GM12875 (cell line): ENCODE data around the gene USP3.

Source experiments
- H3K4me3 ChIP-seq: one replicate; pipeline ENCODE4 v1.5.1; 2011; ENCODE audit warnings: low read depth, low read length, control low read depth
- TF ChIP-seq, protein P1 (sequence below): IDR thresholded peaks from 2 replicates; pipeline ENCODE4 v1.5.1; 2011; ENCODE audit warnings: low read depth, mild to moderate bottlenecking, control low read depth, inconsistent platforms, low read length, moderate library complexity, borderline replicate concordance; ENCODE audit not compliant: insufficient read depth

The USP3 gene

DNA sequence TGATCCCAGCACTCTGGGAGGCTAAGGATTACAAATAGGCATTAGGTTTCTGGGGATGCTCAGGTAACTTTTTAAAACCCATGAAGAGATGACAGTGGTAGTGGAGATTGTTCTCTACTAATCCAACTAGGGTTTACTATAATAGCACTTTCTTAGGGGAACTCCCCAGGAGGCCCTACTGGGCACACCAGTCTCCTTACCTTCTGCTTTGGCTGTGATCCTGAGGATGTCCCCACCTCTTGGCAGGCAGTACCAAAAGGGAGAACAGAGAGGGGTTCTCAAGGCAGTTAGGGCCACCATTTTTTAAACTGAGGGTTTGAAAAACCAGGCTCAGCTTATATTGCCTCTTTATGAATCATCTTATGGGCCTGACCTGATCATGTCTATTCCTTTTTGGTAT is 77.8 kb downstream of the USP3 start:
- TF ChIP-seq, protein P1, sequence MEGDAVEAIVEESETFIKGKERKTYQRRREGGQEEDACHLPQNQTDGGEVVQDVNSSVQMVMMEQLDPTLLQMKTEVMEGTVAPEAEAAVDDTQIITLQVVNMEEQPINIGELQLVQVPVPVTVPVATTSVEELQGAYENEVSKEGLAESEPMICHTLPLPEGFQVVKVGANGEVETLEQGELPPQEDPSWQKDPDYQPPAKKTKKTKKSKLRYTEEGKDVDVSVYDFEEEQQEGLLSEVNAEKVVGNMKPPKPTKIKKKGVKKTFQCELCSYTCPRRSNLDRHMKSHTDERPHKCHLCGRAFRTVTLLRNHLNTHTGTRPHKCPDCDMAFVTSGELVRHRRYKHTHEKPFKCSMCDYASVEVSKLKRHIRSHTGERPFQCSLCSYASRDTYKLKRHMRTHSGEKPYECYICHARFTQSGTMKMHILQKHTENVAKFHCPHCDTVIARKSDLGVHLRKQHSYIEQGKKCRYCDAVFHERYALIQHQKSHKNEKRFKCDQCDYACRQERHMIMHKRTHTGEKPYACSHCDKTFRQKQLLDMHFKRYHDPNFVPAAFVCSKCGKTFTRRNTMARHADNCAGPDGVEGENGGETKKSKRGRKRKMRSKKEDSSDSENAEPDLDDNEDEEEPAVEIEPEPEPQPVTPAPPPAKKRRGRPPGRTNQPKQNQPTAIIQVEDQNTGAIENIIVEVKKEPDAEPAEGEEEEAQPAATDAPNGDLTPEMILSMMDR = no peak
- no peak overlapping the region for H3K4me3 ChIP-seq

DNA sequence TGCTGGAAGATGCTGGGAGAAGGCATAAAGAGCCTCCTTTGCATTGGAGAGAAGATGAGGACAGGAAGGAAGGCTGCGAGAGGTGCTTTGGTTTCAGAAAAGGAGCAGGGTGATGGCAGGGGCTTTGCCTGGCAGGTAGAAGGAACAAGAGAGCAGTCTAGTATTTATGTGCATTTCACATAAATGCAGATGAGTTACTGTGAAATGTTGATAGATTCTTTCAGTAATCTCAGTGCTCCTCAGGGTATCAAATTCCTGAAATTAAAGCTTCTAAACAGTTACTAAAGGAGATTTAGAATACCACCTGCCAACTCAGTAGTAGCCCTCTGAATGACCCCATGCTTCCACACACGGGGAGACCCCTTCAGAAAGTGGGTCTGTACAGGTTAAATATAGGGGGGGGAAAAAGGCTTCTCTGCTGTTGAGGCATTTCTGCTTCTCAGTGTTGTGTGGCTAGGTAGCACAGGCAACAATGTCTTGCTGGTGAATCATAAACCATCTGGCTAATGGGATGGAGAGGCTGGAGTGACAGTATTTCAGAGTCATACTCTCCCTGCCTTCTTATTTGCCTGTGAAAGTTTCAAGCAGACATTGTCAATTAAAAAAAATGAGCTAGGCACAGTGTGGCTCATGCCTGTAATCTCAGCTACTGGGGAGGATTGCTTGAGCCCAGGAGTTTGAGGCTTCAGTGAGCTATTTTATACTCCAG is 78.5 kb downstream of the USP3 start:
- TF ChIP-seq, protein P1 = no peak
- no peak overlapping the region for H3K4me3 ChIP-seq

DNA sequence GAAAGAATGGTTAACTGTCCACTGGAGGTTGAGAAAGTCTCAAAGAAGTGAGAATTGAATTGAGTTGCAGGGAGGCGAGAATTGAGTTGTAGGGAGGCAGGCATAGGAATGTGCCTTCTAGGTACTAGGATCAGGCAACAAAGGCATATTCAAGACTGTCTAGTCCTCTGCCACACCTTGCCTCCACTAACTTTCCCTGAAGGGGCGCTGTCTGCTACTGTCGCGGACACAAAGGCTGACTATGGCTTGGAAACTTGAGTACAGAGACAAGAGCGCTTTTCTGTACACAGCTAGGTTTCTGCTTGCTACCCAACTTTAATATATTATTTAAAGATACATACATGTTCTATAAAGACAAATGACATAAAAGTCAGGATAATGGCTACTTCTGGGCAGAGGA is 82.4 kb downstream of the USP3 start:
- TF ChIP-seq, protein P1 = no peak
- no peak overlapping the region for H3K4me3 ChIP-seq

DNA sequence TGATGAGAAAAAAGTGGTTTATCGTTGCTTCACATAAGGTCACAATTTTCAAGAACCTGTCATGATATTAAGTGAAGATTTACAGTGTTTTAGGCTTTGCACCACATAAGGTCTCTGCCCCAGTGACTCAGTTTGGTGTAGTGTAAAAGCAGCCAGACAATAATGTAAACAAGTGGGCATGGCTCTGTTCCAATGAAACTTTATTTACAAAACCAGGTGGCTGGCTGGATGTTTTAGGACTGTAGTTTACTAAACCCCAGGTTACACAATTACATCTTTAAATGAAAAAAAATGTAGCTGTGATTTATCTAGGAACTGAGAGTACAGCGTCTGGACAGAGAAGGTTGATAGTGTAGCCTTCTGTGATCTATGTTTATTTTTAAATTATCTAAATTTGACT is 83.1 kb downstream of the USP3 start:
- H3K4me3 ChIP-seq = no peak overlapping the region
- TF ChIP-seq, protein P1 = no peak

DNA sequence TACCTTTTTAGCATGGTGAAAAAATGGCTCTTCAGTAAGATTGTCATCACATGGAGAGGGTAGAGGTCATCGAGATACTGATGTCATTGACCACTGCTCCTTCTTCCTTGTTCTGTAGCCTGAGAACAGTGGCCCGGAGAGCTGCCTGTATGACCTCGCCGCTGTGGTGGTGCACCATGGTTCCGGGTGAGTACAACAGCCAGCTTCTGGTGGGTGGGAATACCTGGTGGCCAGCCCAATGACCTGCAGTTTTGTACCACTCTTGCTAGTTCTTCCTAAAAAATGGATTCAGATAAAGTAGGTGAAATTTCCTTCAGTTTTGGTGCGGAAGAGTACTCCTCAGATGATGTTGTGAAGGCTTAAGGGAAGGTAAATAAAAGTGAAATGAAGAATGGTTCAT is 84.4 kb downstream of the USP3 start:
- no peak overlapping the region for H3K4me3 ChIP-seq
- TF ChIP-seq, protein P1 = no peak

DNA sequence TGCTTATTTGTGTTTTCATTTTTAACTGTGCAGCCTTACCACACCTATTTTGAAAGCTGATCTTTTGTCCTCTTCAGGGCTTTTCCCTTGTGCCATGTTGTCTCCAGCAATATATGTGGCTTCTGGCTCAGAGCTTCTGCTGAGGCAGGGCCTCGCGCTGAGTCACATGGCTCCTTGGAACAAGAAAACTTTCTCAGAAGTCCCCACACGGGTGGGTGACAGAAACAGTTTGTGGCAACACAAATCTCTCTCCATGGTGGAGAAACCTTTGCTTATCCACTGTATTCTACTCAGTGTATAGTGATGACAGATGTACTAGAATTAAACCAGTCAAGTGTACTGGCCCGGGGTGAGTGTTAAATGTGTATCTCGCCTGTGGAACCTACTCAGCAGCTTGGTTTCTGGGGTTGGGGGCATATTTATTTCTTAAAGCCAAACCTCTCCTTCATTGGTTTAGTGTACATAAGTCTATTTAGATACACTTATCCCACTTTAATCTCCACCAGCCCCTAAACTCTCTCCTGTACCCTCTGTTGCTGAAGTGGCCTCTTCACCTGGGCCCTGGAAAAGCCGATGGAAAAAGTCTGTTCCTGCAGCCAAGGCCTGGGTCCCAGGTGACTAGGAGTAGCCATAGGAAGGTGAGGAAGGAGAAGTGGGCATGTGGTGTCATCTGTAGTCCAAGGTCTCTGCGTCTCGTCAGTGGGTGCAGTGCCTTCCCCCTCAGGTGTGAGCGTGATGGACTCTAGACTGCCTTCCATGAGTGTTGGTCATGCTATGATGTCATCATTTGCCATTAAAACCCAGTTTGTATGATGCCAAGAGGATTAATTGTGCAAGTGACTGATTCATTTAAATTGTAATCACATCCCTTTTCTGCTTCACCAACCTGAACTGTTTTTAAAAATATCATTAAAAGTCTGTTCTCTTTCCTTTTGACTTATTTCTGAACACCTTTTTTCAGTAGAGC is 89.6 kb downstream of the USP3 start:
- H3K4me3 ChIP-seq = no peak overlapping the region
- TF ChIP-seq, protein P1 = no peak

DNA sequence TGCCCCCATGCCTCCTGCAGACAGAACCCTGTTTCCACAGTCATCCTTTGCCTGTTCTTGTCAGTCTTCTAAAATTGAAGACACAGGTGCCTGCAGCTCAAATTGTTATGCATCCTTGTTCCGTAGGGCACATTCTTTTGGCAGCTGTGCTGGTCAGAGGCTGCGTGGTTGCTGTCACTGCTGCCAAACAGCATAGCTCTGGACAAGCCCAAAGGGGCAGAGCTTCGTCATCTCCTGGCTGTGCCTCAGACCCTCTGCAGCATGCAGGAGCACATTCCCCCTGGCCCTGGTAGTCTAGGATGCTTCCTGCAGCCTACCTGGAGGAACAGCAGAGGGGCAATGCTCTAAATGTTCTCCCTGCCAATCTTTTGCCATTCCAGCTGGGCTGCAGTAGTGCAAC is 90.7 kb downstream of the USP3 start:
- H3K4me3 ChIP-seq = no peak overlapping the region
- TF ChIP-seq, protein P1 = no peak
